Measurements from ENCODE around the gene OXER1. TPM values are rescaled to one million over a fixed set of nuclear protein-coding genes. Genes with fewer than 3 reads are reported as not detected.
"Not testable (repeated sequence)": the region's sequence is repeated elsewhere in the genome, so short reads cannot be mapped to it uniquely, and the experiment has no call there.

Gene OXER1
- total RNA-seq, 2 experiments from 2014 or later = 0.21 TPM; not detected in 1

DNA sequence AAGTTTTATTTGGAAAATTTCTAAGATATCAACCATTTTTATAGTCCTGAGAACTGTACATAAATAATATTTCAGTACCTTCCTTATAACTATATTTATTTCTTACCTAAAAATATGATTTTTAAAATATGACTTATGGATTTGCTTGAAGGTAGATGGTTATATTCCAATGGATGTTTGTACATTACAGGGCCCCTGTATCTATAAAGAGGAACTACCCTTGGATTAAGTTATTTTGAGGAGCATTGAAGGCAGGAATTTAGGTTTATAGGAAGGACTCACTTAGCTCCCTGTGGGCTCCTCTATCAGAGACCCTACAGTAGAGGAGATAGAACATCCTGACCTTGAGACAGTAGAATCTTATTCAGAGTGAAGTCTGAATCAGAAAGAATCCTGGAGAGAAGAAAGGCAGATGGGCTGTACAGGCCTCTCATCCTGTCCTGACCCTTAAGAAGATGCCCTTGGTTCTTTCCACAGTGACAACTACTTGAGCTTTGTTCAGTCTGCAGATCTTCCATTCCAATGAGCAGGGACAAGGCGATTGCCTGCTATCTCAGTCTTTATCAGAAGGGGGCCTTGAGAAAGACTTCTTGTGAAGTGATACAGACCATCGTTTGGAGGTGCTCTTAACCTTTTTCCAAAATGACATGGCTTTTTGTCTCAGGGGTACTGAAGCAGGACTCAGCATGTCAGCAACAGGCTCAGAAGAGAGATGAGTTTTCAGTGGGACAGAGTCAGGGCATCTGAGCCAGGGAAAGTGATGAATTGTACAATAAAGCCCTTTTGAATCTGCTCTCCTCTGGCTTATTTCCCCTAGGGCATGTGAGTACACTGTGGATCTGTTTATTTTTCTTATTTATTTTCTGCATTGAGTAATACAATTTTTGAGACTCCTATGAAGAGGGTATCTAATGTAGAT, 20.9 kb downstream of the OXER1 start:
- CTCF ChIA-PET = interaction anchor here (1.6 kb wide), 1 partner anchor 58 kb away, joined by 3 read pairs; no protein-coding TSS in a partner anchor
- Mint-ChIP-seq H3K9me3 (ENCODE audit: low read depth) (peaks cover 6% of the 10 kb centered on the region), H3K4me1 (peaks cover 2% of the 10 kb centered on the region), H3K27me3 (no peaks in the 10 kb centered on the region), H3K36me3 (peaks cover 25% of the 10 kb centered on the region), H3K27ac (no peak overlapping the region), H3K4me3 (no peak overlapping the region)
- ATAC-seq = no peak
- no peak for DNase-seq

DNA sequence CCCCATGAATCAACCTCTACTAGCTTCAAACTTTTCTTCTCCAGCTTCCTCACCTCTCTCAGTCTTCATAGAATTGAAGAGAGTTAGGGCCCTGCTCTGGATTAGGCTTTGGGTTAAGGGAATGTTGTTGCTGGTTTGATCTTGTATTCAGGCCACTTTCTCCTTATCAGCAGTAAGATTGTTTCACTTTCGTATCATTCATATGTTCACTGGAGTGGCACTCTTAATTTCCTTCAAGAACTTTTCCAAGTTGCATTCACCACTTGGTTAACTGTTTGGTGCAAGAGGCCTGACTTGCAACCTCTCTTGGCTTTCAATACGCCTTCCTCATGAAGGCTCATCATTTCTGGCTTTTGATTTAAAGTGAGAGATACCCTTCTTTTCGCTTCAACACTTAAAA, 22.8 kb downstream of the OXER1 start:
- Mint-ChIP-seq H3K4me3 (no peak overlapping the region), H3K9me3 (ENCODE audit: low read depth) (peaks cover 8% of the 10 kb centered on the region), H3K36me3 (peaks cover 40% of the 10 kb centered on the region), H3K27ac (no peak overlapping the region), H3K4me1 (peaks cover 2% of the 10 kb centered on the region), H3K27me3 (no peaks in the 10 kb centered on the region)
- ATAC-seq = no peak
- DNase-seq = no peak
- CTCF ChIA-PET = interaction anchor here (0.5 kb wide), 1 partner anchor 825 kb away, joined by 3 read pairs; no protein-coding TSS in a partner anchor

DNA sequence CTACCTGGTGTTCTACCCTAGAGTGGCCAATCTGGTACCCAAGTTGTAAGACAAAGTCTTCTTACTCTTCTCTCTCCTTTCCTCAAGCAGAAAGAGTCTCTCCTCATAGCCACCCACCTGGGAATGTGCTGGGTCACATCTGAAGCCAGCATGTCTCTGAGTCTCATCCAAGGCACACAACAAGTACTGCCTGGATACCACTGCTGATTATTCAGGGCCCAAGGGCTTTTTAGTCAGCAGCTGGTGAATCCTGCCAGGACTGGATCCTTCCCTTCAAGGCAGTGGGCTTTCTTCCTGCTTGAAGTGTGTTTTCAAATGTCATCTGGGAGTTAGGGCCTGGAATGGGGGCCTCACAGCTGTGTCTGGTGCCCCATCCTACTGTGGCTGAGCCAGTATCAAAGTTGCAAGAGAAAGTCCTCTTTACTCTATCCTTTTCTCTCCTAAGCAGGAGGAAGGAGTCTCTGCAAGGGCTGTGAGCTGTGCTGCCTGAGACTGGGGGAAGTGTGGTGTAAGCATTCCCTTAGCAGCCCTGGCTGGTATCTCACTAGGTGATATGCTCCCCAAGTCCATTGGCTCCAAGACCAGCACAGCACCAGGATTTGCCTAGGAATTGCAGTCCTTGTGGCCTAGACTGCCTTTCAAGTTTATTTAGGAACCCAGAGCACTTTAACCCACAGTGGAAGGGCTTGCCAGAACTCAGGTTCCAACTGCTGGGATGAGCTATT, 27.2 kb downstream of the OXER1 start:
- Mint-ChIP-seq H3K9me3 (ENCODE audit: low read depth) (peaks cover 17% of the 10 kb centered on the region), H3K27ac (no peak overlapping the region), H3K4me3 (no peak overlapping the region), H3K27me3 (no peaks in the 10 kb centered on the region), H3K4me1 (peaks cover 2% of the 10 kb centered on the region), H3K36me3 (peaks cover 57% of the 10 kb centered on the region)
- CTCF ChIA-PET = interaction anchor here (1.2 kb wide), 1 partner anchor 21 kb away, joined by 3 read pairs; no protein-coding TSS in a partner anchor
- DNase-seq = no peak
- ATAC-seq = no peak

DNA sequence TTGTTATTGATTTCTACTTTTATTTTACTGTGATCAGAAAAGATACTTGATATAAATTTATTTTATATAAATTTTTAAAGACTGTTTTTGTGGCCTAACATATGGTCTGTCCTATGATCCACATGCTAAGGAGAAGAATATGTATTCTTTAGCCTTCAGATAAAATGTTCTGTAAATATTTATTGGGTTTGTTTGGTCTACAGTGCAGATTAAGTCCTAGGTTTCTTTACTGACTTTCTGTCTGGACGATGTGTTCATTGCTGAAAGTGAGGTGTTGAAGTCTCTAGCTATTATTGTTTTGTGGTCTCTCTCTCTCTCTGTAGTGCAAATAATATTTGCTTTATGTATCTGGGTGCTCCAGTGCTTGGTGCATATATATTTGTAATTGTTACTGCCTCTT, 30.1 kb downstream of the OXER1 start:
- Mint-ChIP-seq H3K9me3 (ENCODE audit: low read depth) (peaks cover 17% of the 10 kb centered on the region), H3K27ac (no peak overlapping the region), H3K4me3 (no peak overlapping the region), H3K4me1 (no peaks in the 10 kb centered on the region), H3K36me3 (peaks cover 62% of the 10 kb centered on the region), H3K27me3 (no peaks in the 10 kb centered on the region)
- DNase-seq (no peak), ATAC-seq (no peak)
- CTCF ChIA-PET = interaction anchor here (0.7 kb wide), 1 partner anchor 224 kb away, joined by 3 read pairs; no protein-coding TSS in a partner anchor

DNA sequence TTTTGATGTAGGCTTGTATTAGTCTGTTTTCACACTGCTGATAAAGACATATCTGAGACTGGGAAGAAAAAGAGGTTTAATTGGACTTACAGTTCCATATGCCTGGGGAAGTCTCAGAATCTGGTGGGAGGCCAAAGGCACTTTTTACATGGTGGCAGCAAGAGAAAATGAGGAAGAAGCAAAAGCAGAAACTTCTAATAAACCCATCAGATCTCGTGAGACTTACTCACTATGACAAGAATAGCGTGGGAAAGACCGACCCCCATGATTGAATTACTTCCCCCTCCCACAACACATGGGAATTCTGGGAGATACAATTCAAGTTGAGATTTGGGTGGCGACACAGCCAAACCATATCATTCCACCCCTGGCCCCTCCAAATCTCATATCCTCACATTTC, 32.6 kb downstream of the OXER1 start:
- H3K4me3 Mint-ChIP-seq, ATAC-seq, H3K27me3 Mint-ChIP-seq, H3K27ac Mint-ChIP-seq, DNase-seq, CTCF ChIA-PET, H3K4me1 Mint-ChIP-seq: not testable (repeated sequence)
- H3K36me3 Mint-ChIP-seq = peaks cover 46% of the 10 kb centered on the region
- peaks cover 13% of the 10 kb centered on the region for H3K9me3 Mint-ChIP-seq (ENCODE audit: low read depth)

DNA sequence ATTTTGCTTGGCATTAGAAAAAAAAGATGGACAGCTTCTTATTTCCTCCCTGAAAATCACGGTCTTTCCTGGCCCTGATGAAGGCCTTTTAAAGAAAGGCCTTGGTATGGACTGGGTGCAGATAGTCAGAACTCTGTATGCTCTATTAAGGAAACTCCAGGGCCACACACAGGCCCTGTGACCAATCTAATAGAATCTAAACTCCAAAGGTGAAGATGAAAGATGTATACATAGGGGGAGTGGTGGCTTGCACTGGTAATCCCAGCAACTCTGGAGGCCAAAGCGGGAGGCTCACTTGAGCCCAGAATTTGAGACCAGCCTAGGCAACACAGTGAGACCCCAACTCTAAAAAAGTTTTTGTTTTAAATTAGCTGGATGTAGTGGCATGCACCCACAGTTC, 37.3 kb downstream of the OXER1 start:
- Mint-ChIP-seq H3K27ac (no peak overlapping the region), H3K36me3 (peaks cover 19% of the 10 kb centered on the region), H3K27me3 (no peaks in the 10 kb centered on the region), H3K4me3 (no peak overlapping the region), H3K4me1 (peaks cover 12% of the 10 kb centered on the region), H3K9me3 (ENCODE audit: low read depth) (no peaks in the 10 kb centered on the region)
- ATAC-seq = no peak
- no peak for DNase-seq
- CTCF ChIA-PET = no interaction called here

DNA sequence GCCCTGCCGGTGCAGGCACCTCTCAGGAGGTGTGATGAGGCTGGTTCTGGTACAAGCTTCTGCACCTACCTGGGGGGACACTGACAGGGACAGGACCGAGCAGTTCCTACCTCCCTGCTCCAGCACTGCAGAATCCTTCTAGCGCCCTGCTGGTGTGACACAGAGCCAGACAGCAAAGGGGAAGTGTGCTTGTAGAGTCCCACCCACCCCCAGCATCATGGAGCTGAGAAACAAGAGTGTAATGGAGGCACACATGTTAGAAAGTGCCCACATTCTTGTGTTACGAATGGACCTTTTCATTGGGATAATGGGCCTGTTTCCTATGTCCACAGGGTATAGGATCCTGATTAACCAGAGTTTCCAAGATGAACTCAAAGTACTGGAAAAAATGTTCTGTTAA, 38.3 kb downstream of the OXER1 start:
- H3K27me3 Mint-ChIP-seq = no peaks in the 10 kb centered on the region
- DNase-seq (no peak), ATAC-seq (no peak)
- CTCF ChIA-PET = no interaction called here
- no peak overlapping the region for H3K27ac Mint-ChIP-seq
- H3K4me1 Mint-ChIP-seq = peaks cover 13% of the 10 kb centered on the region
- H3K36me3 Mint-ChIP-seq = peaks cover 14% of the 10 kb centered on the region
- no peaks in the 10 kb centered on the region for H3K9me3 Mint-ChIP-seq (ENCODE audit: low read depth)
- no peak overlapping the region for H3K4me3 Mint-ChIP-seq

DNA sequence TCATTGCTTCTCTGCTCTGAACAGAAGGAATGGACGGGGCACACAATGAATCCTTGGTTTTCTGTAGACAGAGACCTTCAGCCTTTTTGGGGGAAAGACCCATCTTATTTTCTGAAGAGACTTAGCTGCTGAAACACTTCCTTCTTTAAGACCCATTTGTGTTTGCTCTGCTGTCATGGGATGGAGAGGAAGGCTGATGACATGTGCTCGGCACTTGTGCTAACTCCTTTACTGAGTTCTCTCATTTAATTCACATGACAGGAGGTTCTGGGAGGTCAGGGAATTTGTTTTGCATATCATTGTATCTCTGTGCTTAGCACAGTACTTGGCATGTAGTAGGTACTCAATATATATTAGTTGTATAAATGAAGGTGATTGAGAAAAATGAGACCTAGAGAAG, 39.0 kb downstream of the OXER1 start:
- H3K4me3 Mint-ChIP-seq = no peak overlapping the region
- no peak overlapping the region for H3K27ac Mint-ChIP-seq
- peaks cover 10% of the 10 kb centered on the region for H3K36me3 Mint-ChIP-seq
- no peak for DNase-seq
- H3K27me3 Mint-ChIP-seq = no peaks in the 10 kb centered on the region
- no peaks in the 10 kb centered on the region for H3K9me3 Mint-ChIP-seq (ENCODE audit: low read depth)
- ATAC-seq = no peak
- CTCF ChIA-PET = no interaction called here
- H3K4me1 Mint-ChIP-seq = peaks cover 13% of the 10 kb centered on the region

DNA sequence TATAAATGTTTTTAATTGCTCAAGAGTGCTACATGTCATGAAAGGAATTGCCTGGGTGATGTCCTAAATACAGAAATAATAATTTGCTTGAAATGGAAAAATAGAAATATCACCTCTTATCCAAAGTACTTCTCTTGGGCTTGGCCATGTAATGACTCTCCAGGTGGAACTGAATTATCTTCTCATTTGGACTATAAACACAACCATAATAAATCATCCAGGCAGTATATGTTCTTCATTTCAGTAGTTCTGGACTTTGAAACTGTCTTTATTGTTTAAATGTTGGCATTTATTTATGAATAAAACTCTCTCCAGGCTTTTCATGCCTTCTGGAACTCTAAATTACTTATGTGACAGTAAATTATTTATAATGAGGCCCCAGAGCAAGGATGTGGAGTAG, 40.5 kb downstream of the OXER1 start:
- Mint-ChIP-seq H3K36me3 (peaks cover 3% of the 10 kb centered on the region), H3K27me3 (no peaks in the 10 kb centered on the region), H3K4me3 (no peak overlapping the region), H3K27ac (no peak overlapping the region), H3K9me3 (ENCODE audit: low read depth) (no peaks in the 10 kb centered on the region), H3K4me1 (peaks cover 13% of the 10 kb centered on the region)
- DNase-seq (no peak), ATAC-seq (no peak)
- CTCF ChIA-PET = no interaction called here

DNA sequence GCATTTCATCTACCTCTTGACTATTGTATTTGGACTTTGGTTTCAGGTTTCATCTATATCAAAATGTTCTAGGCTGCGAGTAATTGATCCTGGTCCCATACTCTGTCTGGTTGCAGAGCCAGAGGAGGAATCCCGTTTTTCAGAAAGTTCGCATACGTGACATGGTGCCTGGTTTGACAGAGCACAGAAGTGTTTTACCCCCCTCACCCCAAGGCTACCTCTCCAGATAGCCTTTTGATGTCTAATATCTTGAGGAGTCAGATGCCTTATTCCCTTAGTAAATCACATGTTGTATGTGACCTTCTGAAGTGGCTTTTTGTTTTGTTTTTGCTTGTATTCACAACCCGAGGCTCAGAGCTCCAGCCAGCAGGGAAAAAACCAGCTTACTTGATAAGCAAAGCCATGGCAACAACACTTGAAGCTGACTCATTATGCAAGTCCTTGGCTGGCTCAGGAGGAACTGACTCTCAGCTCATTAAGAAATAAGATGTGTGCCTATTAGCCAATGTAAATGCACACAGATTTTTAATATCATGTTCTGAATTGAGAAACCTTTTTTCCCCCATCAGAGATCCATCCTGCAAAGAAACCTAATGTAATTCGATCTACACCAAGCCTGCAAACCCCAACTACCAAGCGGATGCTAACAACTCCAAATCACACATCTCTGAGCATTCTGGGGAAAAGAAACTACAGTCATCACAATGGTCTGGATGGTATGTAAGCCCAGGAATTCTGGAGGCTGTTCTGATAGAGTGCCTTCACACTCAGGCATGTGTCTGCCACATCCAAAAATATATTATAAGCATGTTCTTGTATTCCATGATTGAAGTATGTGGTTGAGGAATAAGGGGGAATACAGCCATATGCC, 41.4 kb downstream of the OXER1 start:
- no peaks in the 10 kb centered on the region for H3K9me3 Mint-ChIP-seq (ENCODE audit: low read depth)
- no peak overlapping the region for H3K4me3 Mint-ChIP-seq
- peaks cover 3% of the 10 kb centered on the region for H3K36me3 Mint-ChIP-seq
- CTCF ChIA-PET = interaction anchor here (0.7 kb wide), 1 partner anchor 548 kb away, joined by 3 read pairs; no protein-coding TSS in a partner anchor
- peaks cover 13% of the 10 kb centered on the region for H3K4me1 Mint-ChIP-seq
- no peak overlapping the region for H3K27ac Mint-ChIP-seq
- DNase-seq (peak; percentile 68), ATAC-seq (peak; percentile 91)
- no peaks in the 10 kb centered on the region for H3K27me3 Mint-ChIP-seq

DNA sequence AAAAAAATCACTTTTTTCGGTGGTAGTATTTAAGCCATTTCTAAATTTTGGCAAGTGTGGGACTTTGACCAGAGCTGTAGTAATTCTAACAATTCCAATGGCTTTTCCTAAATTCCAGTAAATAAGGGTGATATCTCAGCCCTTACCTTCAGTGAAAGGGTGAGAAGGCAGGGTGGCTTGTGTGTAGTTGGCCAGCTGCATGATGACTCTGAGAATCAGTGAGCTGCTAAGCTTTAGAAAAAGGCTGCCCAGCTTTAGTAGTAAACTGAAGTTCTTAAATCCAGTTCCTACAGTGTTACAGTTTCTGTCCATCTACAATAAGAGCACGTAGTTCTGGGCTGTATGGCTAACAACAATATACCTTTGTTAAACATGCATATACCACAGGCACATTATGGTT, 42.0 kb downstream of the OXER1 start:
- CTCF ChIA-PET = interaction anchor here (0.7 kb wide), 1 partner anchor 548 kb away, joined by 3 read pairs; no protein-coding TSS in a partner anchor
- ATAC-seq (no peak), DNase-seq (no peak)
- Mint-ChIP-seq H3K36me3 (peaks cover 3% of the 10 kb centered on the region), H3K4me1 (peaks cover 13% of the 10 kb centered on the region), H3K27me3 (no peaks in the 10 kb centered on the region), H3K4me3 (no peak overlapping the region), H3K9me3 (ENCODE audit: low read depth) (no peaks in the 10 kb centered on the region), H3K27ac (no peak overlapping the region)

DNA sequence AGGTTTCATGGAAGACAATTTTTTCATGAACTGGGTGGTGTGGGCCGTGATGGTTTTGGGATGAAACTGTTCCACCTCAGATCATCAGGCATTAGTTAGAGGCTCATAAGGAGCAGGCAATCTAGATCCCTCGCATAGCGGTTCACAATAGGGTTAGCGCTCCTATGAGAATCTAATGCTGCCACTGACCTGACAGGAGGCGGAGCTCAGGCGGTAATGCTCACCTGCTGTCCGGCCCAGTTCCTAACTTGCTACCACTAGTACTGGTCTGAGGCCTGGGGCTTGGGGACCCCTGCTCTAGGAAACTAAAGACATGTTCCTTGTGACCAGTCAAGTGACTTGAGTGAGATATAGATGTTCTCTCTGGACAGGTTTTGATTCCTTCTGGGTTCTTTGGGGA, 49.2 kb downstream of the OXER1 start:
- DNase-seq = no peak
- Mint-ChIP-seq H3K27me3 (no peaks in the 10 kb centered on the region), H3K36me3 (no peaks in the 10 kb centered on the region), H3K9me3 (ENCODE audit: low read depth) (no peaks in the 10 kb centered on the region), H3K27ac (no peak overlapping the region), H3K4me1 (peaks cover 3% of the 10 kb centered on the region), H3K4me3 (no peak overlapping the region)
- no peak for ATAC-seq
- CTCF ChIA-PET = no interaction called here

DNA sequence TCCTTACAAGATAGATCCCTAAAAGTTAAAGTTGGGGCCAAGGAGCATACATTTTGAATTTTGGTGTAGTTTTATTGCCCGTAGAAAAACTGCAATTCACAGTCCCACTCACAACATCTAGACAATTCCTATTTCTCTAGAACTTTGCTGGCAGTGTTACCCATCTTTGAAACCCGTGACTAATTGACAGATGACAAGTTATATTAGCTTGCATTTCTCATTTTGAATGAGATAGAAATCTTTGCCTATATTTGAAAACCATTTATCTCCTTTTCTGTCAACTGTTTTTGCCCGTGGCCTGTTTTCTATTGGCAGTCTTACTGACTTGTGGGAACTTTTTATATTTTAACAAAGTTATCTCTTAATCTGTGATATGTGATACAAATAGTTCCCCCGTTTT, 50.0 kb downstream of the OXER1 start:
- no peaks in the 10 kb centered on the region for H3K9me3 Mint-ChIP-seq (ENCODE audit: low read depth)
- H3K27me3 Mint-ChIP-seq = no peaks in the 10 kb centered on the region
- H3K4me1 Mint-ChIP-seq = peaks cover 3% of the 10 kb centered on the region
- DNase-seq = no peak
- peaks cover 2% of the 10 kb centered on the region for H3K36me3 Mint-ChIP-seq
- CTCF ChIA-PET = no interaction called here
- no peak overlapping the region for H3K27ac Mint-ChIP-seq
- ATAC-seq = no peak
- no peak overlapping the region for H3K4me3 Mint-ChIP-seq

Measured in activated CD8-positive, alpha-beta memory T cell treated with anti-CD3 and anti-CD28 coated beads, Interleukin-2, amount 10 ng/mL, durations not matched to agents 7 days and 5 days (primary cell).